Measurements from ENCODE around the gene PACRG. TPM values are rescaled to one million over a fixed set of nuclear protein-coding genes. Genes with fewer than 3 reads are reported as not detected.

PACRG gene
- total and polyA plus RNA-seq, 4 donors = 0.47 to 3.8 (median 2.4) TPM

GRCh38 chr6:162857326-162857725 lies 129.6 kb downstream of the PACRG start:
- no peak for DNase-seq (ENCODE audit: low spot score)
- Histone ChIP-seq H3K27me3 (ENCODE audit: control insufficient read depth in 4 of 4, insufficient read depth in 4 of 4, low read length in 3 of 4) (no peaks in the 10 kb centered on the region), H3K36me3 (ENCODE audit: control insufficient read depth in 4 of 4, insufficient read depth in 3 of 4, low read depth in 1 of 4, low read length in 3 of 4) (no peaks in the 10 kb centered on the region), H3K9me3 (ENCODE audit: control insufficient read depth in 4 of 4, low read length in 3 of 4) (no peaks in the 10 kb centered on the region), H3K27ac (ENCODE audit: low read depth in 1 of 2, low read length in 2 of 2) (no peak overlapping the region), H3K4me1 (ENCODE audit: control insufficient read depth in 4 of 4, insufficient read depth in 4 of 4, low read length in 3 of 4) (peaks cover 0 to 4% (median 2%) of the 10 kb centered on the region in 4 donors), H3K9ac (ENCODE audit: low read depth in 1 of 2, low read length in 2 of 2) (no peak overlapping the region), H3K4me3 (ENCODE audit: low read depth in 1 of 3, low read length in 3 of 3) (no peak overlapping the region)
- 70% methylated on average over 2 of the region's 2 CpGs for WGBS
- no peak for TF ChIP-seq RAD21 (IDR thresholded peaks at IDR 0.05)
- TF ChIP-seq REST (IDR thresholded peaks at IDR 0.05) = no peak
- no peak for TF ChIP-seq EGR1 (IDR thresholded peaks at IDR 0.05; ENCODE audit: low read depth in 2 of 2)
- TF ChIP-seq, protein P1, sequence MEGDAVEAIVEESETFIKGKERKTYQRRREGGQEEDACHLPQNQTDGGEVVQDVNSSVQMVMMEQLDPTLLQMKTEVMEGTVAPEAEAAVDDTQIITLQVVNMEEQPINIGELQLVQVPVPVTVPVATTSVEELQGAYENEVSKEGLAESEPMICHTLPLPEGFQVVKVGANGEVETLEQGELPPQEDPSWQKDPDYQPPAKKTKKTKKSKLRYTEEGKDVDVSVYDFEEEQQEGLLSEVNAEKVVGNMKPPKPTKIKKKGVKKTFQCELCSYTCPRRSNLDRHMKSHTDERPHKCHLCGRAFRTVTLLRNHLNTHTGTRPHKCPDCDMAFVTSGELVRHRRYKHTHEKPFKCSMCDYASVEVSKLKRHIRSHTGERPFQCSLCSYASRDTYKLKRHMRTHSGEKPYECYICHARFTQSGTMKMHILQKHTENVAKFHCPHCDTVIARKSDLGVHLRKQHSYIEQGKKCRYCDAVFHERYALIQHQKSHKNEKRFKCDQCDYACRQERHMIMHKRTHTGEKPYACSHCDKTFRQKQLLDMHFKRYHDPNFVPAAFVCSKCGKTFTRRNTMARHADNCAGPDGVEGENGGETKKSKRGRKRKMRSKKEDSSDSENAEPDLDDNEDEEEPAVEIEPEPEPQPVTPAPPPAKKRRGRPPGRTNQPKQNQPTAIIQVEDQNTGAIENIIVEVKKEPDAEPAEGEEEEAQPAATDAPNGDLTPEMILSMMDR (IDR thresholded peaks at IDR 0.05; ENCODE audit: low read depth, low read length, missing input control) = no peak
- no peak for TF ChIP-seq ATF3 (IDR thresholded peaks at IDR 0.05)
- no peak for TF ChIP-seq FOXA1 (IDR thresholded peaks at IDR 0.05)
- TF ChIP-seq JUND (IDR thresholded peaks at IDR 0.05) = no peak
- no peak for TF ChIP-seq HNF4A (conservative IDR thresholded peaks at IDR 0.05)
- TF ChIP-seq TAF1 (conservative IDR thresholded peaks at IDR 0.05) = no peak
- TF ChIP-seq YY1 (IDR thresholded peaks at IDR 0.05) = no peak

DNA sequence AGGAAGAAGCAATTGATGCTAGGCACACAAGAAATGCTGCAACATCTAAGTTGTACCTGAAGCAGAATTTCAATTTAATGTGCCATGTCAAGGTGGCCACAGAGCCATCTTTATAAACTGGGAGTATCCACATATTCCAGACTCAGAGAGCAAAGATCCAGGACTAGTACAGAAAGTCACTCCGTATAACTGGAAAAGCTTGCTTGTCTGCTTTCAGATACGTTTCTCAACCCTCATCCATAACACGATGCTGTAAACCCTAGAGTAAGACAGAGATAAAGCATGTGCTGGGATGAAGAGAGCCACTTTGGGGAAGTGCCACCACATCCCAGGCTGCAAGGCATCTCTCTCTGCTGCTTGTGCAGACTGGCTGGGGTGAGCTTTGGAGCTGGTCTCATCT lies 134.7 kb downstream of the PACRG start:
- H3K4me1 ChIP-seq (ENCODE audit: control insufficient read depth in 4 of 4, insufficient read depth in 4 of 4, low read length in 3 of 4) = no peaks in the 10 kb centered on the region
- H3K9ac ChIP-seq (ENCODE audit: low read depth in 1 of 2, low read length in 2 of 2) = no peak overlapping the region
- no peaks in the 10 kb centered on the region for H3K9me3 ChIP-seq (ENCODE audit: control insufficient read depth in 4 of 4, low read length in 3 of 4)
- WGBS = 88% methylated on average over 3 of the region's 3 CpGs
- H3K27ac ChIP-seq (ENCODE audit: low read depth in 1 of 2, low read length in 2 of 2) = no peak overlapping the region
- no peak overlapping the region for H3K4me3 ChIP-seq (ENCODE audit: low read depth in 1 of 3, low read length in 3 of 3)
- no peaks in the 10 kb centered on the region for H3K36me3 ChIP-seq (ENCODE audit: control insufficient read depth in 4 of 4, insufficient read depth in 3 of 4, low read depth in 1 of 4, low read length in 3 of 4)
- TF ChIP-seq, protein P1 (IDR thresholded peaks at IDR 0.05; ENCODE audit: low read depth, low read length, missing input control) = no peak
- TF ChIP-seq ATF3 (IDR thresholded peaks at IDR 0.05) = no peak
- TF ChIP-seq GABPA (IDR thresholded peaks at IDR 0.05 in 1 of 2, conservative IDR thresholded peaks at IDR 0.05 in 1 of 2) = no peak
- TF ChIP-seq FOXA2 (IDR thresholded peaks at IDR 0.05) = no peak
- TF ChIP-seq SP1 (IDR thresholded peaks at IDR 0.05) = no peak
- TF ChIP-seq HNF4A (conservative IDR thresholded peaks at IDR 0.05) = no peak
- no peak for TF ChIP-seq HNF4G (IDR thresholded peaks at IDR 0.05)
- TF ChIP-seq YY1 (IDR thresholded peaks at IDR 0.05) = no peak
- H3K27me3 ChIP-seq (ENCODE audit: control insufficient read depth in 4 of 4, insufficient read depth in 4 of 4, low read length in 3 of 4) = no peaks in the 10 kb centered on the region
- DNase-seq (ENCODE audit: low spot score) = no peak
